NCI-H774 (cell line): ENCODE data around the gene CSTF2.
"Not testable (repeated sequence)": the region's sequence is repeated elsewhere in the genome, so short reads cannot be mapped to it uniquely, and the experiment has no call there.

ENCODE experiments used
- DNase-seq: peaks from one replicate; lab custom pipeline; 2025; lab: John Stamatoyannopoulos, UW

The CSTF2 gene, protein sequence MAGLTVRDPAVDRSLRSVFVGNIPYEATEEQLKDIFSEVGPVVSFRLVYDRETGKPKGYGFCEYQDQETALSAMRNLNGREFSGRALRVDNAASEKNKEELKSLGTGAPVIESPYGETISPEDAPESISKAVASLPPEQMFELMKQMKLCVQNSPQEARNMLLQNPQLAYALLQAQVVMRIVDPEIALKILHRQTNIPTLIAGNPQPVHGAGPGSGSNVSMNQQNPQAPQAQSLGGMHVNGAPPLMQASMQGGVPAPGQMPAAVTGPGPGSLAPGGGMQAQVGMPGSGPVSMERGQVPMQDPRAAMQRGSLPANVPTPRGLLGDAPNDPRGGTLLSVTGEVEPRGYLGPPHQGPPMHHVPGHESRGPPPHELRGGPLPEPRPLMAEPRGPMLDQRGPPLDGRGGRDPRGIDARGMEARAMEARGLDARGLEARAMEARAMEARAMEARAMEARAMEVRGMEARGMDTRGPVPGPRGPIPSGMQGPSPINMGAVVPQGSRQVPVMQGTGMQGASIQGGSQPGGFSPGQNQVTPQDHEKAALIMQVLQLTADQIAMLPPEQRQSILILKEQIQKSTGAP

DNA sequence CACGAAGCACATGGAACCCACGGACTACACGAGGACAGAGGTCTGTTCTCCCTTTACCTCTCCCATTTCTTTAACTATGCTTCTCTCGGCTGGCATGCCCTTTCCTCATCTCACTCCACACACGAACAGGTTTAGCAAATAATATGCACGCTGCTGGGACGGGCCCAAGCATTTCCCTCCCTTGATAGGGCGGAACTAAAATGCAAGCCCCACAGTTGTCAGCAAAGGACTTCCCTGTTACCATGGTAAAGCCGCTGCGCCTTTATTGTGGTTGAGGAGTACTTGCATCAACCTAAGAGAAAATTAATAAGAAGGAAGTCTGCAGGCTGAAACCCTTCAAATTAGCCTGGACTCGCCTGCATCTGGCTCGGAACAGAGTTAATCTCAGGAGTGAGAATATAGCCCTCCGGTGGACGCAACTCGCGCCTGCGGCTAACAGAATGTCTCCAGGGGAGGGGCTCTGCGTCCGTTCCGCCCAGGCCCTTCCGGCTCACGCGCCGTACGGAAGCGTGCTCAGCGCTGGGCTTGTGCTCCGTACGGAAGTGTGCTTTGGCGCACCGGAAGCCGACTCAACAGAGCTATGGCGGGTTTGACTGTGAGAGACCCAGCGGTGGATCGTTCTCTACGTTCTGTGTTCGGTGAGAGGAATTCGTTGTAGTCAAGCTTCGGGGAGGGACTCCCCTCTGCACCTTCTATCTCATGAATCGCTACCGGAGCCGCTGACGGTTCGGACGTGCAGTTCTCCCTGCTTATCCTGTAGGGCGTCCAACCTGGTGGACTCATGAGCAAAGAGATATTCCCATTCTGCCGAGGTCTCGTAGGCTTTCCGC lies at the start of gene CSTF2:
Gene CSTF2, plus strand, starts transcription at position 555 of the 830 bp plus-strand sequence. Its CDS starts 26 bp downstream, at position 581.
- peak; percentile 80 for DNase-seq

DNA sequence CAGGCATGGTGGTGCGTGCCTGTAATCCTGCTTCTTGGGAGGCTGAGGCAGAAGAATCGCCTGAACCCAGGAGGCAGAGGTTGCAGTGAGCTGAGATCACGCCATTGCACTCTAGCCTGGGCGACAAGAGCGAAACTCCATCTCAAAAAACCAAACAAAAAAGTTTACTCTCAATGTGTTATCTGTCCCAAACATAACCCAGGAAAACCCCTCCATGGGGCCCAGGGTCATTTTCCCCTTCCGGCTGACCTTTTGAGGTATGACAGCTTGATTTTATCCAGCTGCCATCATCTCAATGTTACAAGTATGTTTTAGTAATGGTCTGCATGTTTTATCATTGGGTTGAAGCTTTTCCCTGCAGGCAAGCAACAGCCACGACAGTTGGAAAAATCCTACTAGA lies 23.8 kb upstream of the CSTF2 start:
- DNase-seq, result not testable (repeated sequence)

DNA sequence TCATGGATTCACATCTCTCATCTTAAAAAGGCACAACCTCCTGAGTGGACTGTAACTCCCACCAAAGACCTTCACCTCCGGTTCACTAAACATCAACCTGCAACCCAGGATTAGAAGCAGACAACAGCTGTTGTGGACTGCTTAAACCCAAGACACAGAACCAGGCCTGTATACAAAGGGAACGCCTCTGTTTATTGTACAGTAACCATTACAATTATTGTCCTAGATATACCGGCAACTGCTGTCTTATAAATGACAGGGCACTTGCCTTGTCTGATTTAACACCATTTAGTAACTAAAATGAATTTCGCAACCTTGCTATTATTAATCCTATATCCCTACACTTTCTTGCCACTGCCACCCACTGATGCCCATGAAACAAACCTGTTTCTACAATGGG lies 22.8 kb upstream of the CSTF2 start:
- no peak for DNase-seq

DNA sequence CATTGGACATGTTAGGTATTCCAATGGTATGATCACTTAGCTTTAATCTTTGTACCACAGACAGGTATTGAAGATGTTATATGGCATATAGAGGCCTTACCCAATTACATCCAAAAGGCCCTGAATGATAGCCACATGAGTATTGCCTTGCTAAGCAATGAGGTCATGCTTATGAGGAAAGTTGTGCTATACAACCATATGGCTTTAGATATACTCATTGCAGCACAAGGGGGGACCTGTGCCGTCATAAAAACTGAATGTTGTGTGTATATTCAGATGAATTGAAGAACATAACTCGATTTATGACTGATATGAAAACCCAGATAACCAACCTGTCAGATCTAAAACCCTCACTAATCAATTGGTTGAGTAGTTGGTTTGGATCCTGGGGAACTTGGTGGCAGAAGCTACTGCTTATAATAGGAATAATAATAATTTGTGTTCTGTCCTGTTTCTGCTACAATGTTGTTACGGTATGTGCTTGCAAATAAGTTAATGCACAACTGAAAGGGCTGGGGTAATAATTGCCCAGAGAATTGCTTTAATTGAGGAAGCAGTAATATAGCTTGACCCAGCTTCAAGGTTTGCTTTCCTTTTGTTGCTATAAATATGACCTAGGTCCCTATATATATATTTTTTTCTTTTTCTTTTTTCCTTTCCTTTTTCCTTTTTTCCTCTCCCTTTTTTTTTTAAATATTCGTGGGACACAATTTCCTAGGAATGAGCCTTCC lies 21.5 kb upstream of the CSTF2 start:
- DNase-seq, result no peak

DNA sequence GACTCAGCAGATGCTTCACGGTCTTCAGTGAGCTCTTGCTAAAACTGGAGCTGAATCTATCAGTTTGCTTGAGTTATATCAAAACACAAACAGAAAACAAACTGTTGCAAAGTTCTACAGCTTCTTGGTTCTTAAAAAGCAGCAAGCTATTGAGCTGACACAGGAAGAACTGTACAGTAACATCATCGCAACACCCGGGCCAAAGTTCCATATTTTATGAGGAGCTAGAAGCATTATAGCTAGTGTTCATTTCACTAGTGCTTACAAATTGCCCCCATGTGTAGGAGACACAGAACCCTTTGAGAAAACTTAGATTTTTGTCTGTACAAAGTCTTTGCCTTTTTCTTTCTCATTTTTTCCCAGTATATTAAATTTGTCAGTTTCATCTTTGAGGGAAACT lies 17.3 kb upstream of the CSTF2 start:
- no peak for DNase-seq

DNA sequence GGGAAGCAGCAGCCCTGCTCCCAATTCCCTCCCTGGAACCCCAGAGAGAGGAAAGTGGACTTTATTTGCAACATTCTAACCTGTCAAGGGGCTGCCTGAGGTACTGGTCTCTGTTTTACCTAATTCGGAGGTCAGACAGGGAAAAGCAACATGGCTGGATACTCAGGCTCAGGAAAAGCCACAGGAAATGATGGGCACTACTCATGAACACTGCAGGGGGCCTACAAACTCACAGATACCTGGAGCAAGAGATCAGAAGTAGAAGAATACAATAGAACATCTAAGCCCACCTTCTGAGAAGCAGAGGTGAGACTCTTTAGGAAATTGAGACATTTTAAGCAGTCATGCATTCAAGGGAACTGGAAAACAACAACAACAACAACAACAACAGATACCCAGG lies 15.4 kb upstream of the CSTF2 start:
- no peak for DNase-seq

DNA sequence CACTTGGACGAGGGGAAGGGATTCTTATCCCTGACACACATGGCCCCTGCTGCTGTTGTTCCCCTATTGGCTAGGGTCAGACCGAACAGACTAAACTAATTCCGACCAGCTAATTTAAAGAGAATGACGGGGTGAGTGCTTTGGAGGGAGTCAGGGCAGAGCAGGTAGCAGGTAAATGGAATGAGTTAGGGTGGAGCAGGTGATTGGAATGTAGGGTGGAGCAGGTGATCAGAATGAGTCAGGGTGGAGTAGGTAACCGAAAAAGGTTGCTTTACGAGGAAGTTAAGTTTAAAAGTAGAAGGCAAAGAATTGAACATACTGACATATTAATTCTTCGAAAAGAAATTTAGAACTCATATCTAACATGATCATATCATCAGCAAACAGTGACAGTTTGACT lies 11.9 kb upstream of the CSTF2 start:
- not testable (repeated sequence) for DNase-seq

DNA sequence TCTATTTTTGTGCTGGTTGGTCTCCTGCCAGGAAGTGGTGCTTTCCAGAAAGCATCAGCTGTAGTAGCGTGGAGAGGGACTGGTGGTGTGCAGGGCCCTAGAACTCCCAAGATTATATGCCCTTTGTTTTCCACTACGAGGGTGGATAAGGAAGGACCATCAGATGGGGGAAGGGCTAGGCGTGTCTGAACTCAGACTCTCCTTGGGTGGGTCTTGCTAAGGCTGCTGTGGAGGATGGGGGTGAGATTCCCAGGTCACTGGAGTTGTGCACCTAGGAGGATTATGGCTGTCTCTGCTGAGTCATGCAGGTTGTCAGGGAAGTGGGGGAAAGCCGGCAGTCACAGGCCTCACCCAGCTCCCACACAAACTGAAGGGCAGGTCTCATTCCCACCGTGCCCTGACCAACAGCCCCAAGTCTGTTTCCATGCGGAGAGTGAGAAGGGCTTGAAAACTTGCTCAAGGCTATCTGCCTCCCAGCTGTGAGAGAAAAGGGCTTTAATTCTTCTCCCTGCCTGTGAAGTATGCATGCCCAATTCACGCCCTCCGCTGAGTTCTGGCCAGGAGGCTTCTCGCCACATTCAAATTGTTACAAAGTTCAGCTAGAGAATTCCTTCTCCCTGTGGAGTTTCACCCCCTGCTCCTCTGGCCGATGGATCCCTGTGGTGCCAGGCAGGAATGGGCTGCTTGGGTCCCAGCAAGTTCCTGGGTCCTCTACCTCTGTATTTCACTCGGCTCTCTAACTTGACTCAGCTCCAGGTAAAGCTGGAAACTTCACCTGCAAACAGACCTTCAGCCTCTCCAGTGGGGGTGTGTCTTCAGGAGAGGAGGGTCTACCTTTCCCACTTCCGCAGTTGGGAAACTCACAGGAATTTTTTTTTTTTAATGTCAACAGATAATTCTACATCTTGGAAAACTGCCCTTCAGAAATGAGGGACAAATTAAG lies 7.7 kb upstream of the CSTF2 start:
- DNase-seq, result no peak

DNA sequence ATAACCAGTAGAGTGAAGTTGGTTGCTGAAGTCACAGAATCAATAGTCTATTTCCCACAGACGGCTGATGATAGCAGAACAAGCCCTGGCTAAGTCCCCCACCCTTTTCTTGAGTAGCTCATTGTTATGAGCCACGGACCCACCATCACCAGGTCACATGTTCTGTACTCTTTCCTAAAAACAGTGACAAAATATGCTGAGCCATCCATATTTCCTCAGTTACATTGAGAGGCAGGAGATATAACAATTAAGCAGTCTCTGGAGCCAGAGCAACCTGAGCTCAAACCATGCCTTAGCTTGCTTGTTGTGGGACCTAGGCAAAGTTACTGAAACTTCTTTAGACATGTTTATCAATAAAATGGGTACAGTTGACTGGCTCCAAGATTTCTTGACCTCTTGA lies 2.9 kb upstream of the CSTF2 start:
- no peak for DNase-seq

DNA sequence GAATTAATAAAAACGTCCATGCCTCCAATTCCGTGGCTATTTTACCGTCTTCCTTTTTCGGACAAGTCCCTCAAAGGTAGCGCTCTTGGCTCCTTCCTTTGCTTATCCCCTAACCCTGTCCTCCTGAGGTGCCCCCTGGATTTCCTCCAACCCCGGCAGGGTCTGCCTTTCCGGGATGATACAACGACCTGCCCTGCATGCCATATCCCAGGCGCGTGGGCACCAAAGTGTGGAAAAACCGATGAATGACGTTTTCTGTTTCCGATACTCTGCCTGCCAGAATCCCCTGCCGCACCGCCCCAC lies 706 bp upstream of the CSTF2 start:
- no peak for DNase-seq

DNA sequence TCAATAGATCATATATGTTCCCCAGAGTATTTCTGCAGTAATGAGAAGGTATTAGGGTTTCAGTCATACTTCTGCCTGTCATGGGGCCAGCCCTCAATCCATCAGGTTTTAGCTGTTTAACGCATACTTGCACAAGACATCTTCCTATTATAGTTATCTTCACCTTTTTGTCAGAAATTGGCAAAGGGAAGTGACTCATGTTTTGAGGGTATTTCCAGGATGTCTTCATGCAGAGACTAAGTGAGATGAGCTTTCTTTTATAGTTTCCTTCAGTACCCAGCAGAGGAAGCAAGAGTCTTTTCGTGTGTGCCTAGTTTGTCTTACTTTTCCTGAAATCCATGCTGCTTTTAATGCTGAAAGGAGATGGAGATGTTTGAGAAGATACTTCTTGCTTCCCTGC lies 9.5 kb downstream of the CSTF2 start:
- no peak for DNase-seq

DNA sequence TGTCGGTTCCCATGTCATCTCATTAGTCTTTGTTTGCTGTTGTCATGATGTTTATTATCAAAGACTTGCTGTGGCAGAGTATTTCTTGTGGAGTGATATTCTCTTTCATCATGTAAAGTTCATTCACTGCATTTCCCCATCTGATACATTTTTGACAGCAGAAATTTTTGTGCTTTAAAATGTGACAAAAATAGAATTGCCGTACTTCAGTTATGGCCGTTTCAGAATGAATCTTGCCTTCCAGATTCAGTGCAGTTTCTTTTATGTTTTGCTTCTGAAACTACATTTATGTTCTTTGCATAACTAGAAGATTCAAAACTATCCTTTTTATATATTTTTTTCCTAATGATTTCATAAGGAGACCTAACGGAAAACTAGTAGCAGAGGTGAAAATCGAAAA lies 10.0 kb downstream of the CSTF2 start:
- DNase-seq, result no peak

DNA sequence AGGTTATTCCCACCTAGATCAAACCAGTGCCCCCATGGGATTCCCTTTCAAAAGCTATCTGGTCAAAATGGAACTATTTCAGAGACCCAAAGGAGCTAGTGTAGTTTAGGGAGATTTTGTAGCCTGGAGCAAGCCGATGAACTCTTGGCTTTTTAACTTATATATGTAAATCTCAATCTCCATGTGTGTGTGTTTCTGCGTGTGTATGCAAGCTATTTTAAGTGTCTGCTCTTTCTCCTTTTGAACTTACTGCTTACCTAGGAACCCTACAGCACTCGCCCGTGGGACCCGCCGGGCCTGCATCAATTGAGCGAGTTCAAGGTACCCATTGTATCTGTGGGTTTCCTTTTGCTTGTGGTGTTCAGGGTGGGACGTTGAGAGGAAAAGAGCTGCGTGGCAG lies 10.4 kb downstream of the CSTF2 start:
- DNase-seq, result no peak

DNA sequence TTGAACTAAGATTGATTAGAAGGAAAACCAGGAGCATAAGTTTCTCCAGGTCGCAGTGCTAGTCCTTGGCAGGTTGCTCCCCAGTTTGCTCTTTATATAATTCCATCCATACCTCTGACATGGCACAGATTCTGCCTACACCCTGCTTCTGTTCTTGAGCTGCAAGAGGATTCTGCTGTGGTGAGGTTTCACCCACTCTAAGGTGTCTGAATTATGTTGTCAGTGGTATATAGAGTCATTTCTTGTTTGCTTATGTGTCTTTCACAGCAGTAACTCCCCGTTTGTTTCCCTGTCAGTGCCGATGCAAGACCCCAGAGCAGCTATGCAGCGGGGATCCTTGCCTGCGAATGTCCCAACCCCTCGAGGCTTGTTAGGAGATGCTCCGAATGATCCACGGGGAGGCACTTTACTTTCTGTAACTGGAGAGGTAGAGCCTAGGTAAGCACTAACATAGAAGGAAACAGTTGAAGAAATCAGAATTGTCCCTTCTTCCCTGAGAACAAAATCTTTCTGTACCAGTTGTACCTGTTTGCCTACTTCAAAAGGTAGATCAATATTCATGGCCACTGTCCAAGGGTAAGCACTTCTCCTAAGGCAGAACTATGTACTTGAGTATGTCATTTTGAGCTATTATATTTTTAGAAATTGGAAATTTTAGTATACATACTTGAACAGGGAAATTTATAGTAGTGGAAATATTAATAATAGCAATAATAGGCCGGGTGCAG lies 11.2 kb downstream of the CSTF2 start:
- DNase-seq, result no peak

DNA sequence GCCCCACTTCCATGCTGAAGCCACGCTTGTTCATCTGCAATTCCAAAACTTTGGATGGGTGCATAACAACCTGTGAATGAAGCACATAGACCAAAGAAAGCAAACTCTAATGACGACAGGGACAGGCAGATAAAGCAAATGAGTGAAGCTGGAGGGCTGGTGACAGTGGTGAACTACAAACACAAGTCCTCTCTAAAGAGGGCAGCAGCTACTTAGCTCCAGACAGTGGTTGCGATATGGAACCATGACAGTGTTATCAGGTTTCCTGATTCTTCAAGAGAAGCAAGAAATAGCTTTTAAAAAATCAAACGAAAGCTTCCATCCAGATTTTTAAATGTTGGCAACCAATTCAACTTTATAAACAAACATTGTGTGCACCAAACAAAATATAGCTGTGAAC lies 30.1 kb downstream of the CSTF2 start:
- DNase-seq, result no peak

DNA sequence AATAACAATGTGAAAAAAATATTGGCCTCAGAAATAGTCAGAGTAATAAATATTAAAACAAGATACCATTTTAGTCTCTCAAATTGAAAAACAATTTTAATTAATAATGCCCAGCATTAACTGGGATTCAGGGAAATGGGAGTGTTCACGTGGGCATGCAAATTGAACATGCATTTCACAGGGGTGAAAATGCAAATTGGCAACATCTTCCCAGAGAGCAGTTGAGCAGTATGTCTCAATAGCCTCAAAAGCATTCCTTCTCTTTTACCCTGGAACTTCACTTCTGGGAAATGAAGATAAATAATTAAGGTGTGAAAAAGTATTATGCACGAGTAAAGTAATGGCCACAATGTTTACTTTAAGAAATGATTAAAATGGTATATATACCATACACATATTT lies 32.6 kb downstream of the CSTF2 start:
- DNase-seq, result no peak

DNA sequence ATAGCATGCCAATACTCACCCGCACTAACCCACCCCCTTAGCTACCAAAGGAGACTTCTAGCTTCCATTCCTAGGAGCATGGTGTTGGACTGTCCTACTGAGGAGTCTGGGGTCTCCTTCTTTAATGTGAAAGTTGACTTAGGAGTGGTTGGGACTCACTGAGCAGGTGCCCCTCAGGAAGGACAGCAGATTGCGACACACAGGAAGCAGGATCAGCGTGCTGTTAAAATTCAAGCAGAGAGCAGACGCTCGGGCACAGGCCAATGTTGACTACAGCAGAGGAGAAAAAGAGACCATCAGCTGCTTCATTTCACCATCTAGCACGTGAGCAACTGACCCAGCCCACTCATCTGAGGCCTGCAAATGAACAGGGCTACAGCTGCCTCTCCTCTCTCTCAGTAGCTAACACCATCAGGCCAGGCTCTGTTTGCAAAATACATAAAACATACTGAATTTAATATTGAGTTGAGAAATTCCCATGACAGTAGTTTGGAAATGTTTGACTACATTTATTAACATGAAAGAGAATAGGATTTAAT lies 43.2 kb downstream of the CSTF2 start:
- no peak for DNase-seq

DNA sequence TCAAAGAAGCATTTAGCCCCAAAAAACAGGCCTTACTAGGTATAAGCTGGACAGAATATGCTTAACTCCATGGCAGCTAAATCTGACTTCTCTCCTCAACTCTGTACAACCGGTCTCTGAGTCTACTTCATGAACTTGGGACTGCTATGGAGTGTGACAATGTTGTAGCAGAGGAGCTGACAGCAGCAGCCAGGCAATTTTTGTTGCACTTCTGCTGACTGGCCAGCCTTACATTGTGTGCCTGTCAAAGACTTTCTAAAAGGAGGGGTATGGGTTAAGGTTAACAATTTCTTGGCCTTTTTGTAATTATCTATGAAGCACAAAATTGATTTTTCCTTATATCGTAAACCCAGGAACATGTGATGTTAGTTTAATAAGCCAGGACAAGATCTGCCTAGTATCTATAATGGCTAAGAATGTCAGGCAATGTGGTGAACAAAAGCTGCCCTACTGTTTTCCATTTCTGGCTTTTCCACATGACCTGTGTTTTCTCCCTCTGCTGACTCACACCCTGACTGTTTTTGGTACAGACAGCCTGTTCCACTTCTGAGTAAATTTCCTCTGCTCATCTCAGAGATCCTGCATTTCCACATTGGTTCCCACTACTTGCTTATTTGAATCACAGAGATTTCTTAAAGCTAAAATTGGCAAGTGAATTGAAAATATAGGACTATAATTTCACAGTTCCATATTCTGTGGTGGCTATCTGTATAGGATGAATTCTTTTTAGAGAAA lies 44.6 kb downstream of the CSTF2 start:
- no peak for DNase-seq

DNA sequence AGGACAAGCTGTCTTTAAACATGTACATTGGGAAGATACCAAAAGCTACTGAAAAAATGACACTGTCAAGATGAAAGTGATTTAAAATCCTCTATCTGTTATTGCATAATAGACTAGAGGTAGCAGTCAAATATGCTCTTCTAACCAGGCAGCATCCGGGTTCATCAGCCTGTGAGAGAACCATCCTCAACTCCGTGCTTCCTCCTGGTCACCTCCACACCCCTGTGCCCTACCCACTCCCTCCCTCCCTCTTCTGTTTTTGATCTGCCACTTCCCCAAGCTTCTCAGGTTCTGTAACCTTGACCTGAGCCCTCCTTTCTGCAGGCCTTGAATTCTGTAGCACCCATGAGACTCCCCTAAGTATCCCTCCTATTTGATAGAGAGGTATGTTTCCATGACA lies 48.1 kb downstream of the CSTF2 start:
- no peak for DNase-seq

DNA sequence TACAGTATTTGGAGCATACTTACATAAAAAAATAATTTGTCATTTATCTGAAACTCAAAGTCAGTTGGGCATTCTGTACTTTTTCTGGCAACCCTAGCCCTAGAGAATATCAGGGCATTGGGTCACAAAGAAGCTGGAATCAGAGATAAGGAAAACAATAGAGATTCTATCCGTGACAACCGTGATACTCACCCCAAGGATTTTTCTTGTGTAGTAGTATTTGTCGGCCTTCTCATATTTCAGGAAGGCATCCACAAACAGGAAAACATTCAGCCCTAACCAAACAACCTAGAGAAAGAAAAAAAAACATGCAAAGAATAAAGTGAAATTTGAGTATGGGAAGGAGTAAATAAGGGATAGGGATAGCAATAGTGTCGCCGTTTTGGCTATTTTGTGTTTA lies 50.3 kb downstream of the CSTF2 start:
- DNase-seq, result no peak
